Upper lobe of left lung (tissue), 6 donors: ENCODE data around the gene PTGER4. TPM values are rescaled to one million over a fixed set of nuclear protein-coding genes. Genes with fewer than 3 reads are reported as not detected.

Experiments
- ATAC-seq, 2 donors: fragments of 200-7000 bp; cut with Tn5 transposase; one replicate each; pipeline ENCODE4 v1.9.1; 2022; ENCODE audit warnings: mild to moderate bottlenecking in 2 of 2, moderate library complexity in 2 of 2; ENCODE audit not compliant: low FRiP score in 2 of 2
- DNase-seq, 2 donors: peaks; one replicate each; pipeline ENCODE4 v3.0.0-alpha.2; 2019 to 2020
- H3K27ac ChIP-seq, 4 donors: fragments of 200-600 bp; sonication (generic); one replicate each; pipeline ENCODE4 v1.5.1; 2016 to 2019
- H3K27me3 ChIP-seq, 4 donors: fragments of 200-600 bp; sonication (generic); one replicate each; pipeline ENCODE4 v1.5.1; 2017 to 2019
- H3K36me3 ChIP-seq, 4 donors: fragments of 200-600 bp; sonication (generic); one replicate each; pipeline ENCODE4 v1.5.1; 2016 to 2019
- H3K4me1 ChIP-seq, 4 donors: fragments of 200-600 bp; sonication (generic); one replicate each; pipeline ENCODE4 v1.5.1; 2018 to 2019
- H3K4me3 ChIP-seq, 4 donors: fragments of 200-600 bp; sonication (generic); one replicate each; pipeline ENCODE4 v1.5.1; 2017 to 2019; ENCODE audit warnings: mild to moderate bottlenecking in 2 of 4, moderate library complexity in 1 of 4
- H3K9me3 ChIP-seq, 4 donors: fragments of 200-600 bp; sonication (generic); one replicate each; pipeline ENCODE4 v1.5.1; 2018 to 2019
- EP300 ChIP-seq, 4 donors: sonication (generic); formaldehyde crosslinking; IDR thresholded peaks; one replicate each; pipeline ENCODE4 v1.5.1; 2017; ENCODE audit warnings: antibody characterized with exemption in 4 of 4, control low read depth in 2 of 4
- POLR2A ChIP-seq, 4 donors: fragments of 450-650 bp; IDR thresholded peaks; one replicate each; pipeline ENCODE4 v1.5.1; 2016 to 2017; ENCODE audit warnings: antibody characterized with exemption in 4 of 4, mild to moderate bottlenecking in 2 of 4
- POLR2AphosphoS5 ChIP-seq, 2 donors: sonication (generic); formaldehyde crosslinking; IDR thresholded peaks; one replicate each; pipeline ENCODE4 v1.5.1; 2017; ENCODE audit warnings: antibody characterized with exemption in 2 of 2
- small RNA-seq, 4 donors: library from RNA; depleted of rRNA; stranded (forward); fragments of <200 nt; gene quantifications; one replicate each; pipeline ENCODE3, GENCODE V24; 2016
- total RNA-seq, 6 donors: library from RNA; depleted of rRNA in 4 of 6; stranded (reverse); fragments of >200 nt in 4 of 6; gene quantifications; one replicate each; pipeline versions ENCODE4 v1.1.0 to v1.2.1, GENCODE V29; 2016 to 2021
- TF ChIP-seq, protein P1 (sequence below), 6 experiments: fragments of 450-650 bp in 4 of 6; fragments of 200-600 bp in 2 of 6; sonication (generic) in 2 of 6; IDR thresholded peaks; one replicate each; pipeline ENCODE4 v1.5.1; 2016 to 2019; ENCODE audit warnings: antibody characterized with exemption in 6 of 6
- donor health status: DM: no; HTN: no; CAD: no; lungs with moderate emphysema.
- donor health status: DM: no; HTN: yes; CAD: no; lungs with severe emphysema.

Gene PTGER4
- total RNA-seq, 6 donors from 2014 or later: 33.9 to 64.1 (median 45.8) TPM

DNA sequence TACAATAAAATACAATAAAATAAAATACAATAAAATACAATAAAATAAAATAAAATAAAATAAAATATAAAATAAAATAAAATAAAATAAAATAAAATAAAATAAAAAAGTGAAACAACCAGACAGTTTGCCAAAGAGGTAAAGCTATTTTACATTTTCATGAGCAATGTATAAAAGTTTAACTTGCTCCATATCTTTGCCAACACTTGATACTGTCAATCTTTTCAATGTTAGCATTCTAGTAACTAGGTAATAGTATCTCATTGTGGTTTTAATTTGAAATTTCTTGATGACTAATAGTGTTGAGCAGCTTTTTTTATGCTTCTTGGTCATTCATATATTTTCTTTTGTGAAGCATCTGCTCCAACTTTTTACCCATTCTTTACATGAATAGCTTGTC is 58.8 kb downstream of the PTGER4 start:
- Histone ChIP-seq H3K36me3 (peaks cover 0 to 21% (median 8%) of the 10 kb centered on the region in 4 donors), H3K27me3 (no peaks in the 10 kb centered on the region), H3K4me3 (no peak overlapping the region), H3K9me3 (no peaks in the 10 kb centered on the region), H3K27ac (no peak overlapping the region), H3K4me1 (peaks cover 7 to 31% (median 24%) of the 10 kb centered on the region in 4 donors)
- ATAC-seq (no peak), DNase-seq (no peak)
- TF ChIP-seq POLR2A (IDR thresholded peaks at IDR 0.05) (no peak), EP300 (IDR thresholded peaks at IDR 0.05) (no peak), POLR2AphosphoS5 (IDR thresholded peaks at IDR 0.05) (no peak)
- TF ChIP-seq, protein P1, sequence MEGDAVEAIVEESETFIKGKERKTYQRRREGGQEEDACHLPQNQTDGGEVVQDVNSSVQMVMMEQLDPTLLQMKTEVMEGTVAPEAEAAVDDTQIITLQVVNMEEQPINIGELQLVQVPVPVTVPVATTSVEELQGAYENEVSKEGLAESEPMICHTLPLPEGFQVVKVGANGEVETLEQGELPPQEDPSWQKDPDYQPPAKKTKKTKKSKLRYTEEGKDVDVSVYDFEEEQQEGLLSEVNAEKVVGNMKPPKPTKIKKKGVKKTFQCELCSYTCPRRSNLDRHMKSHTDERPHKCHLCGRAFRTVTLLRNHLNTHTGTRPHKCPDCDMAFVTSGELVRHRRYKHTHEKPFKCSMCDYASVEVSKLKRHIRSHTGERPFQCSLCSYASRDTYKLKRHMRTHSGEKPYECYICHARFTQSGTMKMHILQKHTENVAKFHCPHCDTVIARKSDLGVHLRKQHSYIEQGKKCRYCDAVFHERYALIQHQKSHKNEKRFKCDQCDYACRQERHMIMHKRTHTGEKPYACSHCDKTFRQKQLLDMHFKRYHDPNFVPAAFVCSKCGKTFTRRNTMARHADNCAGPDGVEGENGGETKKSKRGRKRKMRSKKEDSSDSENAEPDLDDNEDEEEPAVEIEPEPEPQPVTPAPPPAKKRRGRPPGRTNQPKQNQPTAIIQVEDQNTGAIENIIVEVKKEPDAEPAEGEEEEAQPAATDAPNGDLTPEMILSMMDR (IDR thresholded peaks at IDR 0.05): no peak

Small RNA genes within 50 kb of the gene (small RNA-seq; reads per million reads assigned to genes)
- 0 reads per million in 4 donors for gene RF00092

Other genes with a start within 250 kb of the PTGER4 start
- gene TTC33, start 76.0 kb downstream of the PTGER4 start, total RNA-seq: 10 to 100 TPM; 13.4 to 34.1 (median 17.1) TPM
- gene PRKAA1, start 118.5 kb downstream of the PTGER4 start, total RNA-seq: 10 to 100 TPM; 53.9 to 94.7 (median 74.5) TPM
- 100 to 1,000 TPM; 115 to 977 (median 185) TPM for gene RPL37, start 155.3 kb downstream of the PTGER4 start, total RNA-seq
- gene CARD6, start 161.5 kb downstream of the PTGER4 start, total RNA-seq: 10 to 100 TPM; 14.7 to 23.9 (median 18.9) TPM
- gene C7, start 229.6 kb downstream of the PTGER4 start, total RNA-seq: 100 to 1,000 TPM; 117 to 741 (median 203) TPM